DND-41 (cell line): Measurements from ENCODE around the gene RAB11FIP3.

Experiments
- CTCF ChIP-seq: IDR thresholded peaks from 2 replicates; pipeline ENCODE4 v1.5.1; 2012; ENCODE audit warnings: borderline replicate concordance, low read length, moderate library complexity, mild to moderate bottlenecking; ENCODE audit not compliant: poor library complexity, severe bottlenecking; ENCODE audit errors: extremely low read depth
- EZH2 ChIP-seq: IDR thresholded peaks from 3 replicates; pipeline ENCODE4 v1.6.1; 2012; ENCODE audit warnings: borderline replicate concordance, low read depth, mild to moderate bottlenecking, moderate library complexity, low read length, inconsistent platforms; ENCODE audit not compliant: severe bottlenecking

GRCh38 chr16:400061-400591 lies 25.3 kb upstream of the RAB11FIP3 start:
- TF ChIP-seq CTCF (no peak), EZH2 (no peak)
